Esophagus mucosa (tissue), 1 donor: ENCODE data around the gene ADCY7. TPM values are rescaled to one million over a fixed set of nuclear protein-coding genes. Genes with fewer than 3 reads are reported as not detected.

ENCODE experiments used
- ATAC-seq: fragments of 200-7000 bp; cut with Tn5 transposase; one replicate; pipeline ENCODE4 v1.9.1; 2020
- total RNA-seq: library from RNA; stranded (reverse); gene quantifications from one replicate; pipeline ENCODE4 v1.2.4, GENCODE V29; 2023
- donor health status: DM: yes; HTN: yes; CAD: no.

ADCY7 gene
- total RNA-seq, 1 donor from 2014 or later, result 26.8 TPM

GRCh38 chr16:50268352-50268751 lies 2.0 kb downstream of the ADCY7 start:
- no peak for ATAC-seq

GRCh38 chr16:50269061-50269705 lies 2.8 kb downstream of the ADCY7 start:
- ATAC-seq, result no peak

- no peak for ATAC-seq
Observed at GRCh38 chr16:50269769-50270509, 3.6 kb downstream of the ADCY7 start.

GRCh38 chr16:50270510-50271147 lies 4.3 kb downstream of the ADCY7 start:
- ATAC-seq, result no peak

- ATAC-seq, result no peak
Observed at GRCh38 chr16:50271148-50272041, 5.0 kb downstream of the ADCY7 start.

- ATAC-seq, result no peak
Observed at GRCh38 chr16:50272111-50272571, 5.8 kb downstream of the ADCY7 start.

- no peak for ATAC-seq
Observed at GRCh38 chr16:50272687-50273381, 6.5 kb downstream of the ADCY7 start.

GRCh38 chr16:50273382-50273690 lies 7.0 kb downstream of the ADCY7 start:
- no peak for ATAC-seq

- peak; percentile 26 for ATAC-seq
Observed at GRCh38 chr16:50273888-50274325, 7.6 kb downstream of the ADCY7 start.

GRCh38 chr16:50274326-50275097 lies 8.2 kb downstream of the ADCY7 start:
- peak; percentile 9 for ATAC-seq

GRCh38 chr16:50275098-50275415 lies 8.7 kb downstream of the ADCY7 start:
- ATAC-seq, result no peak

- no peak for ATAC-seq
Observed at GRCh38 chr16:50275428-50276325, 9.3 kb downstream of the ADCY7 start.

- ATAC-seq, result no peak
Observed at GRCh38 chr16:50276326-50276640, 9.9 kb downstream of the ADCY7 start.

GRCh38 chr16:50276801-50277555 lies 10.6 kb downstream of the ADCY7 start:
- peak; percentile 45 for ATAC-seq

- no peak for ATAC-seq
Observed at GRCh38 chr16:50278251-50278650, 11.9 kb downstream of the ADCY7 start.

- ATAC-seq, result no peak
Observed at GRCh38 chr16:50279504-50279865, 13.1 kb downstream of the ADCY7 start.

- ATAC-seq, result no peak
Observed at GRCh38 chr16:50280932-50281331, 14.6 kb downstream of the ADCY7 start.

GRCh38 chr16:50281391-50282009 lies 15.1 kb downstream of the ADCY7 start:
- peak; percentile 31 for ATAC-seq

- ATAC-seq, result peak; percentile 42
Observed at GRCh38 chr16:50282010-50282538, 15.7 kb downstream of the ADCY7 start.
